Ectodermal cell (in vitro differentiated cells): ENCODE measurements around the gene LRIT2. TPM values are rescaled to one million over a fixed set of nuclear protein-coding genes. Genes with fewer than 3 reads are reported as not detected.

Experiments
- H3K27ac ChIP-seq: 2 replicates; pipeline ENCODE4 v1.7.0; 2013; ENCODE audit warnings: mild to moderate bottlenecking, low read depth, low read length; ENCODE audit not compliant: insufficient read depth, poor library complexity, severe bottlenecking
- H3K27me3 ChIP-seq: 2 replicates; pipeline ENCODE4 v1.7.0; 2013; ENCODE audit warnings: mild to moderate bottlenecking, low read length; ENCODE audit not compliant: insufficient read depth, control insufficient read depth, poor library complexity, severe bottlenecking
- H3K36me3 ChIP-seq: one replicate; pipeline ENCODE4 v1.7.0; 2013; ENCODE audit warnings: low read length; ENCODE audit not compliant: control insufficient read depth, insufficient read depth
- H3K4me1 ChIP-seq: one replicate; pipeline ENCODE4 v1.7.0; 2013; ENCODE audit warnings: low read length; ENCODE audit not compliant: control insufficient read depth, insufficient read depth
- H3K4me3 ChIP-seq: 2 replicates; pipeline ENCODE4 v1.7.0; 2013; ENCODE audit warnings: low read depth, low read length, control low read depth; ENCODE audit not compliant: insufficient read depth
- H3K9me3 ChIP-seq: 2 replicates; pipeline ENCODE4 v1.7.0; 2013; ENCODE audit warnings: mild to moderate bottlenecking, low read length, moderate library complexity; ENCODE audit not compliant: control insufficient read depth
- WGBS, 2 experiments: methylation state at CpG; one replicate each; pipeline ENCODE4 v1.1.7; 2013; ENCODE audit warnings: missing lambda C conversion rate in 2 of 2; 5-methylcytosine and 5-hydroxymethylcytosine counted together
- polyA plus RNA-seq, 4 experiments: library from polyadenylated mRNA; stranded (reverse); fragments of 50-300 nt; gene quantifications; one replicate each; pipeline ENCODE4 v1.2.3, GENCODE V29; 2013

Gene LRIT2
- not detected for polyA plus RNA-seq (2013, experiment 1 of 4)
- not detected for polyA plus RNA-seq (2013, experiment 2 of 4)
- not detected for polyA plus RNA-seq (2013, experiment 3 of 4)
- not detected for polyA plus RNA-seq (2013, experiment 4 of 4)

DNA sequence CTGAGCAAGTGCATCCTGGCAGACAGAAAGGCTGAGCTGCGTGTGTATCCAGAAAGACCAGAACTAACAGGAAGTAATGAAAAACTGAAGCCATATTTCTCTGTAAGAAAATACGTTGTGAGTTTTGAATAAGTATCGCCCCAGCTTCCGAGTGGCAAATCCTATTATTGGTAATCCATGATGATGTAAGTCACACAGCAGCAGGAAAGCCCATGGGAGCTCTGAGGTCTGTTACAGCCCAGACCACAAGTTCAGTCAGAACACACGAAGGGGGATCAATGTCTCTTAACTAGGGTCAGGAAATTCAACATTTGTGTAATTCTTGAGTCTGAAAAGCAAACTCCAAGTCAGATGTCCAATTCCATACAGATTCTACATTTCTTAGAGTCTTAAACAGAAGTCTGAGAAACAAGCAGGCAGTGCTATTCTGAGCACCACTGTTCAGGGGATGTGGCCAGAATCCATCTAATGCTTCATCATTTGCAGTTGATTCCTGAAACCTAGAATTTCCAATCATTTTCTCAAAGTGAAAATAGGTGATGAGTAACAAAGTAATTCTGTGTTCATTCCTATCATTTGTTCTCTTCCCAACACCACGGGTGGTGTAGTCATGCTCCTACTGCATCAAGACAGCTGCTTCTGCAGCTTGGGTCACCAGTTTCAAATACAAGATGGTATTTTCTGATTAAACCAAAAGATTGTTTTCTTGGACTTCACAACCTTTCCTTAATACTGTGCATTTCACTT, at the start of gene LRIT2:
LRIT2 (minus strand) TSS at position 118 of the 747 bp plus-strand sequence; CDS start at position 94, 24 bp downstream.
- Histone ChIP-seq H3K27ac (no peak within 1 kb of the TSS), H3K9me3 (no peaks in the 10 kb centered on the region), H3K36me3 (no peaks in the 10 kb centered on the region), H3K27me3 (no peaks in the 10 kb centered on the region), H3K4me1 (no peaks in the 10 kb centered on the region), H3K4me3 (no peak within 1 kb of the TSS)
- 72 to 78% methylated on average over 6 of the region's 6 CpGs for WGBS, 2 experiments

DNA sequence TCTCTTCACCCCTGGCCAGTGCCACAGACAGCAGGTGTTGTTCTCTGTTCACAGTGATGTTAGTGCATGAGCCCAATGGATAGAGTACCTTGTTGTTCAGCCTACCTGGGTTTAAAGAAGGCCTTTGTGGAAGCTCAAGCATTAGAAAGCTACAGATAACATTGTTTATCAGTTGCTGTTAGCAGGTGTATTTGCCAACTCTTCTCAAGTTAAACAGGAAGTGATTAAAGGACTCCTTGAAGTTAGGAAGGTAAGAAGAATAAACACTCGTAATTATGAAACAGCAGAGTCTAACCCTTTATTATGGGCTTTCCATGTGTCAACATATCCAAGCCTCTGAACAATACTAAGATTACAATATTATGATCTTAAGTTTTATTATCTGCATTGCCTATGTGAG, 45.4 kb upstream of the LRIT2 start:
- Histone ChIP-seq H3K27ac (no peak overlapping the region), H3K27me3 (no peaks in the 10 kb centered on the region), H3K9me3 (no peaks in the 10 kb centered on the region), H3K4me1 (no peaks in the 10 kb centered on the region), H3K36me3 (no peaks in the 10 kb centered on the region), H3K4me3 (no peak overlapping the region)
- WGBS, 2 experiments = 92% methylated on average over 1 of the region's 1 CpG; no CpG with 5 or more reads in 1 of the 2 experiments

GRCh38 chr10:84269773-84270172, 44.4 kb upstream of the LRIT2 start:
- H3K4me3 ChIP-seq = no peak overlapping the region
- WGBS, 2 experiments = 76 to 93% methylated on average over 2 of the region's 2 CpGs
- H3K9me3 ChIP-seq = no peaks in the 10 kb centered on the region
- no peak overlapping the region for H3K27ac ChIP-seq
- H3K27me3 ChIP-seq = no peaks in the 10 kb centered on the region
- no peaks in the 10 kb centered on the region for H3K36me3 ChIP-seq
- H3K4me1 ChIP-seq = no peaks in the 10 kb centered on the region

DNA sequence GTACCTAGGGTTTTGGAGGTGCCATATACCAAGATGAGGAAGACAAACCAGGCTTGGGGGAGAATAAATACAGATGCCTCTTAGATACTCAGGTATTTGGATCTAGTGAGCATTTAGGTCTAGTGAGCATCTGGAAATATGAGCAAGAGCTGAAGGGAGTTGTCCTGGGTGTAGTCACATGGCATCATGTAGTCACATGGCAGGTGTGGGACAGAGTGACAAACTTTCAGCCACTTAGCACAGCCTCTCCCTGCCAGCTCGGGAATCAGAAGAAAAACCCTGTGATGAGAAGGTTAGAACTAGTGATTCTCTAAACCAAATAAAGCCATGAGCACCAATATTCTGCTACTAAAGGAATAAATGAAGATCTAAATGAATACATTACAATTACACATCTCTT, 43.8 kb upstream of the LRIT2 start:
- Histone ChIP-seq H3K27me3 (peaks cover 2% of the 10 kb centered on the region), H3K9me3 (no peaks in the 10 kb centered on the region), H3K36me3 (no peaks in the 10 kb centered on the region), H3K4me1 (no peaks in the 10 kb centered on the region), H3K27ac (no peak overlapping the region), H3K4me3 (no peak overlapping the region)
- 63 to 100% methylated on average over 1 of the region's 1 CpG for WGBS, 2 experiments

GRCh38 chr10:84267503-84268126, 42.3 kb upstream of the LRIT2 start:
- no peaks in the 10 kb centered on the region for H3K4me1 ChIP-seq
- no peaks in the 10 kb centered on the region for H3K9me3 ChIP-seq
- WGBS, 2 experiments = 62 to 63% methylated on average over 7 of the region's 7 CpGs
- H3K4me3 ChIP-seq = no peak overlapping the region
- peaks cover 7% of the 10 kb centered on the region for H3K27me3 ChIP-seq
- no peaks in the 10 kb centered on the region for H3K36me3 ChIP-seq
- H3K27ac ChIP-seq = no peak overlapping the region

DNA sequence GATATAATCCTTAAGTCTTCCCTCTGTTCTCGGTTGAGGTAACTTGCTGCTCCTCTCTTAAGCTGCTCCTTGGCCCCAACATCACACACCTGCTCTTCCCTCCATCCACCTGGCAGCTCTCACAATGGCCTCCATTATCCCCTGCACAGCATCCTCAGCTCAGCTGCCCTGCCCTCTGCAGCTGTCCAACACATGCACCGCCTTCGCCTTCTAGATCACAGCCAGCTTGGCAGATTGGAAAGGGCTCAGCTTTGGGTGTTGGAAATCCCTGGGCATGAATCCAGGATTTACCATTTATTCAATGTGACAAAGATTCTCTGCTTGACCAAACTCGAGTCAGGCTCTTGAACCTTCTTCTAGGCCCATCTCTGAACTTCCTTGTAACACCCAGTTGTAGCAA, 40.1 kb upstream of the LRIT2 start:
- H3K27ac ChIP-seq = no peak overlapping the region
- H3K4me1 ChIP-seq = no peaks in the 10 kb centered on the region
- no peak overlapping the region for H3K4me3 ChIP-seq
- WGBS, 2 experiments = 92% methylated on average over 4 of the region's 4 CpGs
- peaks cover 7% of the 10 kb centered on the region for H3K27me3 ChIP-seq
- H3K9me3 ChIP-seq = no peaks in the 10 kb centered on the region
- no peaks in the 10 kb centered on the region for H3K36me3 ChIP-seq

GRCh38 chr10:84264611-84265141, 39.3 kb upstream of the LRIT2 start:
- Histone ChIP-seq H3K36me3 (no peaks in the 10 kb centered on the region), H3K9me3 (no peaks in the 10 kb centered on the region), H3K4me1 (no peaks in the 10 kb centered on the region), H3K27ac (no peak overlapping the region), H3K27me3 (peaks cover 7% of the 10 kb centered on the region), H3K4me3 (no peak overlapping the region)
- 10% methylated on average over 11 of the region's 11 CpGs for WGBS, 2 experiments

DNA sequence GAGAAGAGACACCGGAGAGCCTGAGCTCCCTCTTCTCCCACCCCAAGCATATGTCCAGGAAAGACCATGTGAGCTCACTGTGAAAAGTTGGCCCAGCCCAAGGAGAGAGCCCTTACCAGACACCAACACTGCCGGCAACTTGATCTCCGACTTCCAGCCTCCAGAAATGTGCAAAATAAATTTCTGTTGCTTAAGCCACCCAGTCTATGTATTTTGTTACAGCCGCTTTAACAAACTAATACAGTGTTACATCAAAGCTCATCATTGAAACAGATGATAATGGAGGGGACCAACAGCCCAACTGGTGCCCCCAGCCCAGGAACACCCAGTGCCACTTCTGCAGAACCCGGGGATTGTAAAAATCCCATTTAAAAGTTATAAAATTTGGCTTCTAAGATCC, 38.4 kb upstream of the LRIT2 start:
- H3K4me3 ChIP-seq = no peak overlapping the region
- no peaks in the 10 kb centered on the region for H3K9me3 ChIP-seq
- no peaks in the 10 kb centered on the region for H3K4me1 ChIP-seq
- 89 to 90% methylated on average over 5 of the region's 5 CpGs for WGBS, 2 experiments
- no peak overlapping the region for H3K27ac ChIP-seq
- no peaks in the 10 kb centered on the region for H3K36me3 ChIP-seq
- H3K27me3 ChIP-seq = peaks cover 7% of the 10 kb centered on the region

DNA sequence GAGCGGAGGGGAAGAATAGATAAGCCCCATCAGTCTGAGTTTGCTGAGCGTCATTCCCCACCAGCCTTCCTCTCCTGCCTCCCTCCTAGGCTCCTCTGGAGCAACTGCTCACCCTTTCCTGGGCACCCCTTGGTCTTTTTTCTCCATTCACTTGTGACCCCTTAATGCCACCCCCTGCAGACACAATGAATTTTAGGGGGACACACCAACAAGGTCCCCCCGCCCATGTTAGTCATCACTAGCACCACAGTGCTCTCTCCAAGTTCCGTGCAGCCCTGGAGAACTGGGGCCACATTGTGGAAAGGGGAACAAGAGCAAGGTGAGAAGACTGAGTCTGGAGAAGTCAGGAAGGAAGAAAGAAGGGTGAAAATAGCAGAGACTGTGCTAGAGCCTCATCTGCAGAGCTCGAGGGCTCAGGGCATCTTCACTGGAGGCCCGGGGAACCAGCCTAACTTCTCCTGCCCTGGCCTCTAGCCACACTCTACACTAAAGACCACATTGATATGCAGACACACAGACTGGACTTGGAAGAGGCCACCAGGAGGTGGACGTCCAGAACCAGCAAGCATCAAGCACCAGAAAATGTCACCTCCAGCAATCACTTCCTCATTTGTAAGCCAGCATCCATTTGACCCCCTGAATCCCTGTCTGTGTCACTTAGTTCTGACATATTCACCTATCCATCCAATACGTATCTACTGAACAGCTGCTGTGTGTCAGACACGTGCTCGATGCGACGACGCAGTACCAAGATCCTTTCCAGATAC, 37.0 kb upstream of the LRIT2 start:
- no peaks in the 10 kb centered on the region for H3K36me3 ChIP-seq
- H3K4me3 ChIP-seq = no peak overlapping the region
- 85 to 90% methylated on average over 13 of the region's 13 CpGs for WGBS, 2 experiments
- no peaks in the 10 kb centered on the region for H3K9me3 ChIP-seq
- no peak overlapping the region for H3K27ac ChIP-seq
- no peaks in the 10 kb centered on the region for H3K4me1 ChIP-seq
- H3K27me3 ChIP-seq = peaks cover 7% of the 10 kb centered on the region
